OCI-LY1 (cell line): ENCODE data around the gene CTSC.

ENCODE experiments used
- H2AFZ ChIP-seq: fragments of 200-600 bp; sonication (generic), shearing (Covaris generic); 2 replicates; pipeline ENCODE4 v1.6.0; 2014; ENCODE audit warnings: antibody characterized with exemption, mild to moderate bottlenecking, low read length
- H3F3A ChIP-seq: fragments of 200-600 bp; sonication (generic), shearing (Covaris generic); 2 replicates; pipeline ENCODE4 v1.6.0; 2014; ENCODE audit warnings: mild to moderate bottlenecking, antibody characterized with exemption, low read length, moderate library complexity; ENCODE audit not compliant: insufficient read depth
- H3K27ac ChIP-seq: fragments of 200-600 bp; sonication (generic); 2 replicates; pipeline ENCODE4 v1.5.1; 2014; ENCODE audit warnings: low read length, mixed run types, mild to moderate bottlenecking, low read depth; ENCODE audit not compliant: poor library complexity, severe bottlenecking
- H3K27me3 ChIP-seq: fragments of 200-600 bp; sonication (generic); 2 replicates; pipeline ENCODE4 v1.6.0; 2014; ENCODE audit warnings: antibody characterized with exemption, mild to moderate bottlenecking, low read length, moderate library complexity; ENCODE audit not compliant: insufficient read depth
- H3K36me3 ChIP-seq: fragments of 200-600 bp; sonication (generic); 2 replicates; pipeline ENCODE4 v1.6.1; 2014; ENCODE audit warnings: mild to moderate bottlenecking, antibody characterized with exemption, low read length, moderate library complexity, mixed read lengths; ENCODE audit not compliant: insufficient read depth
- H3K4me1 ChIP-seq: fragments of 200-600 bp; sonication (generic); 2 replicates; pipeline ENCODE4 v1.5.1; 2014; ENCODE audit warnings: mild to moderate bottlenecking, low read length, moderate library complexity; ENCODE audit not compliant: insufficient read depth, severe bottlenecking
- H3K4me2 ChIP-seq: fragments of 200-600 bp; sonication (generic), shearing (Covaris generic); 2 replicates; pipeline ENCODE4 v1.6.1; 2014; ENCODE audit warnings: low read length
- H3K4me3 ChIP-seq: fragments of 200-600 bp; sonication (generic); 2 replicates; pipeline ENCODE4 v1.5.1; 2014; ENCODE audit warnings: low read length, low read depth, mild to moderate bottlenecking, mixed read lengths; ENCODE audit not compliant: poor library complexity, severe bottlenecking
- H3K79me2 ChIP-seq: fragments of 200-600 bp; shearing (Covaris generic); 2 replicates; pipeline ENCODE4 v1.6.1; 2016; ENCODE audit warnings: mixed run types, low read length, mixed read lengths; ENCODE audit not compliant: insufficient read depth
- H3K9ac ChIP-seq: fragments of 200-600 bp; sonication (generic), shearing (Covaris generic); 2 replicates; pipeline ENCODE4 v1.6.1; 2014; ENCODE audit warnings: mild to moderate bottlenecking, low read length, mixed read lengths
- H3K9me2 ChIP-seq: fragments of 200-600 bp; sonication (generic), shearing (Covaris generic); 2 replicates; pipeline ENCODE4 v1.6.1; 2014; ENCODE audit warnings: low read depth, mild to moderate bottlenecking, low read length, mixed read lengths
- H3K9me3 ChIP-seq: fragments of 200-600 bp; shearing (Covaris generic); 2 replicates; pipeline ENCODE4 v1.6.1; 2014; ENCODE audit warnings: low read length, mixed read lengths
- H4K20me1 ChIP-seq: fragments of 200-600 bp; sonication (generic), shearing (Covaris generic); 2 replicates; pipeline ENCODE4 v1.6.0; 2016; ENCODE audit warnings: mild to moderate bottlenecking, low read length; ENCODE audit not compliant: insufficient read depth
- EZH2 ChIP-seq: fragments of 200-600 bp; sonication (generic), shearing (Covaris generic); IDR thresholded peaks from 2 replicates; pipeline ENCODE4 v1.8.0; 2017; ENCODE audit warnings: borderline replicate concordance, mixed run types, mild to moderate bottlenecking, antibody characterized with exemption, low read length, moderate library complexity, mixed read lengths
- TF ChIP-seq, protein P1 (sequence below): fragments of 200-600 bp; sonication (generic), shearing (Covaris generic); IDR thresholded peaks from 2 replicates; pipeline ENCODE4 v1.5.1; 2017; ENCODE audit warnings: mild to moderate bottlenecking, antibody characterized with exemption, low read length, moderate library complexity, mixed read lengths

Gene CTSC

GRCh38 chr11:88353386-88353785 lies 15.8 kb upstream of the CTSC start:
- H2AFZ ChIP-seq = no peak overlapping the region
- H3K36me3 ChIP-seq = no peaks in the 10 kb centered on the region; the same call in 1 of the 2 replicates
- H3K79me2 ChIP-seq = no peaks in the 10 kb centered on the region
- H3K4me3 ChIP-seq = no peak overlapping the region
- no peak overlapping the region for H3K9ac ChIP-seq
- no peaks in the 10 kb centered on the region for H3K9me2 ChIP-seq
- no peaks in the 10 kb centered on the region for H4K20me1 ChIP-seq
- H3K9me3 ChIP-seq = no peaks in the 10 kb centered on the region
- no peaks in the 10 kb centered on the region; the same call in 1 of the 2 replicates for H3F3A ChIP-seq
- H3K4me1 ChIP-seq = peaks cover 14% of the 10 kb centered on the region
- no peak overlapping the region for H3K4me2 ChIP-seq
- TF ChIP-seq, protein P1, sequence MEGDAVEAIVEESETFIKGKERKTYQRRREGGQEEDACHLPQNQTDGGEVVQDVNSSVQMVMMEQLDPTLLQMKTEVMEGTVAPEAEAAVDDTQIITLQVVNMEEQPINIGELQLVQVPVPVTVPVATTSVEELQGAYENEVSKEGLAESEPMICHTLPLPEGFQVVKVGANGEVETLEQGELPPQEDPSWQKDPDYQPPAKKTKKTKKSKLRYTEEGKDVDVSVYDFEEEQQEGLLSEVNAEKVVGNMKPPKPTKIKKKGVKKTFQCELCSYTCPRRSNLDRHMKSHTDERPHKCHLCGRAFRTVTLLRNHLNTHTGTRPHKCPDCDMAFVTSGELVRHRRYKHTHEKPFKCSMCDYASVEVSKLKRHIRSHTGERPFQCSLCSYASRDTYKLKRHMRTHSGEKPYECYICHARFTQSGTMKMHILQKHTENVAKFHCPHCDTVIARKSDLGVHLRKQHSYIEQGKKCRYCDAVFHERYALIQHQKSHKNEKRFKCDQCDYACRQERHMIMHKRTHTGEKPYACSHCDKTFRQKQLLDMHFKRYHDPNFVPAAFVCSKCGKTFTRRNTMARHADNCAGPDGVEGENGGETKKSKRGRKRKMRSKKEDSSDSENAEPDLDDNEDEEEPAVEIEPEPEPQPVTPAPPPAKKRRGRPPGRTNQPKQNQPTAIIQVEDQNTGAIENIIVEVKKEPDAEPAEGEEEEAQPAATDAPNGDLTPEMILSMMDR = no peak
- TF ChIP-seq EZH2 = no peak
- no peak overlapping the region for H3K27ac ChIP-seq
- H3K27me3 ChIP-seq = no peaks in the 10 kb centered on the region

GRCh38 chr11:88352139-88352538 lies 14.6 kb upstream of the CTSC start:
- Histone ChIP-seq H3K9ac (no peak overlapping the region), H3F3A (no peaks in the 10 kb centered on the region), H3K4me3 (no peak overlapping the region), H3K79me2 (no peaks in the 10 kb centered on the region), H4K20me1 (no peaks in the 10 kb centered on the region), H3K9me2 (no peaks in the 10 kb centered on the region), H3K4me1 (peaks cover 3% of the 10 kb centered on the region), H3K27me3 (no peaks in the 10 kb centered on the region), H3K9me3 (no peaks in the 10 kb centered on the region), H3K4me2 (no peak overlapping the region), H3K36me3 (no peaks in the 10 kb centered on the region; the same call in 1 of the 2 replicates), H2AFZ (no peak overlapping the region), H3K27ac (no peak overlapping the region)
- TF ChIP-seq, protein P1 = no peak
- no peak for TF ChIP-seq EZH2

DNA sequence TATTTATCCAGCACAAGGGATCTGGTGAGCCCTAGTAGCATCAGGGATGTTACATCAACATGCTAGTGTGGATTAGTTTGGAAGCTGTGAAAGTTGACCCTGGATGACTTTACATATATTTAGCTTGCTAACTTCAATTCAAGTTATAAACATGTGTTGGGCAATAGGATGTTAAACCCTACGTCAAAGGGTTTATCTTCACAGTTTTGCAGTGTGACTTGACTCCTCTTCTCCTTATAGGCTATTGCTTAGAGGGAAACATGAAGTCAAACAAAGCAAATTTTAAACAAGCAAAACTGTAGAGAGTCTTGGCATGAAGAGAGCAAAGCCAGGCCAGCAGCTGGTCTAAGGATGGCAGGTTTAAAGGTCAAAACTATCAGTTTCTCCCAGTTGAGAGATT lies 11.3 kb upstream of the CTSC start:
- Histone ChIP-seq H3K4me1 (no peaks in the 10 kb centered on the region), H3K9me2 (no peaks in the 10 kb centered on the region), H3F3A (no peaks in the 10 kb centered on the region), H3K36me3 (no peaks in the 10 kb centered on the region; the same call in 1 of the 2 replicates), H3K79me2 (no peaks in the 10 kb centered on the region), H2AFZ (no peak overlapping the region), H3K4me2 (no peak overlapping the region), H4K20me1 (no peaks in the 10 kb centered on the region), H3K4me3 (no peak overlapping the region), H3K9ac (no peak overlapping the region), H3K27ac (no peak overlapping the region), H3K9me3 (no peaks in the 10 kb centered on the region), H3K27me3 (no peaks in the 10 kb centered on the region)
- TF ChIP-seq EZH2 = no peak
- TF ChIP-seq, protein P1 = no peak
